Measurements from ENCODE around the gene C6orf120. TPM values are rescaled to one million over a fixed set of nuclear protein-coding genes. Genes with fewer than 3 reads are reported as not detected.

Gene C6orf120
- total RNA-seq, 1 donor from 2014 or later, result 35.8 TPM

DNA sequence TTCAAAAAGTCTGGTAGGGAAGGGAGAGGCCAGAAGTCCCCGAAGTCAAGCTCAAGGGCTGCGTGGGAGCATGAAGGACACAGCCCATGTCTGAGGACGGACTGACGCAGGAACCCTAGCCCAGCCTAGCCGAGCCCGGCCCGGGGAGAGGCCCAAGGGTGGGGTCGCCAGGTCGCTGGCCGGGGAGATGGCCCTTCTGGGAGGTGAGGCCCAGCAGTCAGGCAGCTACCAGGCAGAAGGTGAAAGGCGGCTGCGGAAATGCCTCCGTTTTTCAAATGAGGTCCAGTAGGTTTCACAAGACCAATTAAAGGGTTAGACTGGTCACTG lies 44.7 kb upstream of the C6orf120 start:
- TF ChIP-seq, protein P1, sequence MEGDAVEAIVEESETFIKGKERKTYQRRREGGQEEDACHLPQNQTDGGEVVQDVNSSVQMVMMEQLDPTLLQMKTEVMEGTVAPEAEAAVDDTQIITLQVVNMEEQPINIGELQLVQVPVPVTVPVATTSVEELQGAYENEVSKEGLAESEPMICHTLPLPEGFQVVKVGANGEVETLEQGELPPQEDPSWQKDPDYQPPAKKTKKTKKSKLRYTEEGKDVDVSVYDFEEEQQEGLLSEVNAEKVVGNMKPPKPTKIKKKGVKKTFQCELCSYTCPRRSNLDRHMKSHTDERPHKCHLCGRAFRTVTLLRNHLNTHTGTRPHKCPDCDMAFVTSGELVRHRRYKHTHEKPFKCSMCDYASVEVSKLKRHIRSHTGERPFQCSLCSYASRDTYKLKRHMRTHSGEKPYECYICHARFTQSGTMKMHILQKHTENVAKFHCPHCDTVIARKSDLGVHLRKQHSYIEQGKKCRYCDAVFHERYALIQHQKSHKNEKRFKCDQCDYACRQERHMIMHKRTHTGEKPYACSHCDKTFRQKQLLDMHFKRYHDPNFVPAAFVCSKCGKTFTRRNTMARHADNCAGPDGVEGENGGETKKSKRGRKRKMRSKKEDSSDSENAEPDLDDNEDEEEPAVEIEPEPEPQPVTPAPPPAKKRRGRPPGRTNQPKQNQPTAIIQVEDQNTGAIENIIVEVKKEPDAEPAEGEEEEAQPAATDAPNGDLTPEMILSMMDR (IDR thresholded peaks at IDR 0.05; ENCODE audit: unreplicated experiment), result no peak
- Mint-ChIP-seq H3K9me3 (no peaks in the 10 kb centered on the region), H3K4me1 (peaks cover 2% of the 10 kb centered on the region), H3K27ac (no peak overlapping the region), H3K36me3 (peaks cover 19% of the 10 kb centered on the region), H3K27me3 (ENCODE audit: low read depth) (no peaks in the 10 kb centered on the region), H3K4me3 (no peak overlapping the region)
- no peak for DNase-seq (ENCODE audit: low spot score in 2 of 2, unreplicated experiment in 2 of 2)

DNA sequence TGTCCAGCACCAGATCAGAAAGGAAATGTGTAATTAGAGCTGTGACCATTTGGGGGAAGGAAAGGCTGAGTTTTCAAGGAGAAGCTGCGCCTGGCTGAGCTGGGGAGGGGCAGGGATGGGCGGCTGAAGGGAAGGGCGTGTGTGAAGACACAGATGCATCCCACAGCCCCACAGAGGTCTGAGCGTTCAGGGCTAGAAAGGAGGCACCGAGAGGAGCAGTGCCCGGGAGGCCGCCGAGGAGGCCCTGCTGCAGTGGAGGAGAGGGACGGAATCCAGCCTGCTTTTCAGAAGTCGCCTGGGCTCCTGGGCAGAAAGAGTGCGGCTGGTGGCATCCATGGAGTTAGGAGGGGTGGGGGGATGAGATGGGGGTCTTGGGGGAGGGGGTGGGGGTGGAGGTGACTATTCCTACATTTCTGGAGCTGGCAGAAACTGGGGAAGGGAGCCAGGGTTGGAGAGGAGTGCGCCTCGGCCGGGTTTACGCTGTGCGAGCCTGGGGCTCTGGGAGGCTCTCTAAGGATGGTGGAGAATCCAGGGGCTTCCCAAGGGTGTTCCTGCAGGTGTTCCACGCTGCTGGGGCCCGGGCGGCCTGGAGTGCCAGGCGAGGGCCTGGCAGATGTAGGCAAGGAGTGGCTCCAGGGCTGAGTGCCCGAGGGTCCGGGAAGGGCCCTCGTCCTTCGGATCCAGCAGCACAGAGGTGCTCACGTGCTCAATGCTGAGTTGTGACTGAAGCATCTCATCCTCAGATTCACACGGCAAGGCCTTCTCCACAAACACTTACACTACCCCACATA lies 41.9 kb upstream of the C6orf120 start:
- H3K9me3 Mint-ChIP-seq, result no peaks in the 10 kb centered on the region
- no peaks in the 10 kb centered on the region for H3K27me3 Mint-ChIP-seq (ENCODE audit: low read depth)
- peaks cover under 1% of the 10 kb centered on the region for H3K4me1 Mint-ChIP-seq
- peaks cover 33% of the 10 kb centered on the region for H3K36me3 Mint-ChIP-seq
- DNase-seq (ENCODE audit: low spot score in 2 of 2, unreplicated experiment in 2 of 2), result no peak
- no peak overlapping the region for H3K27ac Mint-ChIP-seq
- TF ChIP-seq, protein P1 (IDR thresholded peaks at IDR 0.05; ENCODE audit: unreplicated experiment), result no peak
- H3K4me3 Mint-ChIP-seq, result no peak overlapping the region

DNA sequence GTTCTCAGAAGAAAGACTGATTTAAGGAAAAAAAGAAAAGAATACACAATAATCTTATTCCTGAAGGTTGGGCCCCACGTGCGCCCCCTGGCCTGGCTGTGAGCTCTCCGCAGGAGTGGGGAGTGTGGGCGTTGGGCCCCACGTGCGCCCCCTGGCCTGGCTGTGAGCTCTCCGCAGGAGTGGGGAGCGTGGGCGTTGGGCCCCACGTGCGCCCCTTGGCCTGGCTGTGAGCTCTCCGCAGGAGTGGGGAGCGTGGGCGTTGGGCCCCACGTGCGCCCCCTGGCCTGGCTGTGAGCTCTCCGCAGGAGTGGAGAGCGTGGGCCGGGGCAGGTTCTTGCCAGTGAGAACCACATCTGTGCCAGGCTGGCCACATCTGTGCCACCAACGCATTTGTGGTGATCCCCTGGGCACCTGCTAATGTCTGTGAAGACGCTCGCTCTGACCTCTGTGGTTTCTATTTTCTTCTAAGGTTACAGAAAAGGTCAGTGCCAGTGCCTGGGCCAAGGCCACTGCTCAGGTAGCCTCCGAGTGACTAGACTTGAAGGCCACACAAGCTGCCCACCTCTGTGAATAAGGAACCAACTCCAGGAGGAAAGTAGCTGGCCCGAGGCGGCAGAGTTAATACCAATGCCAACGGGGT lies 41.1 kb upstream of the C6orf120 start:
- H3K27me3 Mint-ChIP-seq (ENCODE audit: low read depth), result no peaks in the 10 kb centered on the region
- H3K4me3 Mint-ChIP-seq, result no peak overlapping the region
- no peak overlapping the region for H3K27ac Mint-ChIP-seq
- DNase-seq (ENCODE audit: low spot score in 2 of 2, unreplicated experiment in 2 of 2), result no peak
- no peaks in the 10 kb centered on the region for H3K9me3 Mint-ChIP-seq
- H3K4me1 Mint-ChIP-seq, result no peaks in the 10 kb centered on the region
- TF ChIP-seq, protein P1 (IDR thresholded peaks at IDR 0.05; ENCODE audit: unreplicated experiment), result no peak
- H3K36me3 Mint-ChIP-seq, result peaks cover 33% of the 10 kb centered on the region

DNA sequence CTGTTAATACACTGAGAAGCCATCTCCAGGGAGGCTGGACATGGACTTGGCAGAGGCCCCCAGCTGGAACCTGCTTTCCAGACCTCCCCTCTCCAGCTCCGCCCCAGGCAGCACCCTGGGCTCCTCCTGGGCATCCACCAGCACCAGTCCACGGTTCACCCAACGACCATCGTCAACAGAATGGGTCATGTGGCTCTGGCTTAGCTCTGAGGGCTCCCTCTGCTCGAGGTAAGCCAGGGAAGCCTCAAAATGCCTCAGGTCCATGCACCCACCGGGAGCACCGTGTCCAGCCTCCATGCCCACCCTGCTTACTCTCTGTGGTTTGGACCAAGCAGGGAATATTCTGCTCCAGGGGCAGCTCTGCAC lies 40.6 kb upstream of the C6orf120 start:
- TF ChIP-seq, protein P1 (IDR thresholded peaks at IDR 0.05; ENCODE audit: unreplicated experiment), result no peak
- Mint-ChIP-seq H3K27me3 (ENCODE audit: low read depth) (no peaks in the 10 kb centered on the region), H3K4me3 (no peak overlapping the region), H3K36me3 (peaks cover 31% of the 10 kb centered on the region), H3K4me1 (no peaks in the 10 kb centered on the region), H3K27ac (no peak overlapping the region), H3K9me3 (no peaks in the 10 kb centered on the region)
- no peak for DNase-seq (ENCODE audit: low spot score in 2 of 2, unreplicated experiment in 2 of 2)

DNA sequence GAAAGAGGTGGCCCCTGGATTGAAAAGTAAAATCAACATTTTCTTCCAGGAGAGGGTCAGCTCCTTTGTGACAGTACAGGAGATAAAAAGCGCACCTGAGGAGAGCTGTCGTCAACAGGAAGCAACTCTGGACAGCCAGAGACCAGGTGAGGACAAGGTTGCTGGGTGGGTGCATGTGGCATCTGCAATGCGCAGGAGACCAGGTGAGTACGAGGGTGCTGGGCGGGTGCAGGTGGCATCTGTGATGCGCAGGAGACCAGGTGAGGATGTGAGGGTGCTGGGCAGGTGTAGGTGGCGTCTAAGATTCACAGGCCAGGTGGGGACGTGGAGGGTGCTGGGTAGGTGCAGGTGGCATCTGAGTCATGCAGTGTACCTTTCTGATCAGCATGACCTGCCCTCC lies 38.5 kb upstream of the C6orf120 start:
- H3K9me3 Mint-ChIP-seq, result no peaks in the 10 kb centered on the region
- H3K4me3 Mint-ChIP-seq, result no peak overlapping the region
- TF ChIP-seq, protein P1 (IDR thresholded peaks at IDR 0.05; ENCODE audit: unreplicated experiment), result no peak
- H3K36me3 Mint-ChIP-seq, result peaks cover 39% of the 10 kb centered on the region
- no peak for DNase-seq (ENCODE audit: low spot score in 2 of 2, unreplicated experiment in 2 of 2)
- no peaks in the 10 kb centered on the region for H3K27me3 Mint-ChIP-seq (ENCODE audit: low read depth)
- no peak overlapping the region for H3K27ac Mint-ChIP-seq
- H3K4me1 Mint-ChIP-seq, result no peaks in the 10 kb centered on the region

Measured in mesothelial cell of epicardium (in vitro differentiated cells).